Gastrocnemius medialis (tissue), 4 donors: Measurements from ENCODE around the gene TTC39A. TPM values are rescaled to one million over a fixed set of nuclear protein-coding genes. Genes with fewer than 3 reads are reported as not detected.

Source experiments
- ATAC-seq, 2 donors: fragments of 150-250 bp; one replicate each; pipeline ENCODE4 v1.9.1; 2016
- DNase-seq, 2 donors: peaks; one replicate each; pipeline ENCODE4 v3.0.0-alpha.2; 2019
- H3K27ac ChIP-seq, 4 donors: fragments of 200-600 bp; sonication (generic); 1 replicate in 1 of 4; 2 replicates in 3 of 4; pipeline ENCODE4 v1.5.1; 2016 to 2018; ENCODE audit warnings: mild to moderate bottlenecking in 2 of 4, moderate library complexity in 1 of 4
- H3K27me3 ChIP-seq, 3 donors: fragments of 200-600 bp; sonication (generic) in 2 of 3; 1 replicate in 1 of 3; 2 replicates in 2 of 3; pipeline versions ENCODE4 v1.5.1 to v1.6.0; 2016 to 2019; ENCODE audit warnings: mild to moderate bottlenecking in 1 of 3, moderate library complexity in 1 of 3
- H3K36me3 ChIP-seq, 2 donors: fragments of 200-600 bp; sonication (generic) in 1 of 2; one replicate each; pipeline ENCODE4 v1.5.1; 2017 to 2018
- H3K4me1 ChIP-seq, 2 donors: fragments of 200-600 bp; sonication (generic) in 1 of 2; one replicate each; pipeline ENCODE4 v1.5.1; 2016 to 2017; ENCODE audit warnings: mild to moderate bottlenecking in 2 of 2
- H3K4me3 ChIP-seq, 4 donors: fragments of 200-600 bp; sonication (generic) in 3 of 4; 1 replicate in 1 of 4; 2 replicates in 3 of 4; pipeline ENCODE4 v1.5.1; 2016 to 2019; ENCODE audit warnings: mild to moderate bottlenecking in 2 of 4
- H3K9me3 ChIP-seq, 3 donors: fragments of 200-600 bp; sonication (generic) in 2 of 3; 1 replicate in 1 of 3; 2 replicates in 2 of 3; pipeline ENCODE4 v1.5.1; 2016 to 2019
- CTCF ChIP-seq, 5 experiments: fragments of 450-650 bp in 3 of 5; fragments of 200-600 bp in 2 of 5; sonication (generic) in 2 of 5; IDR thresholded peaks in 4 of 5; conservative IDR thresholded peaks in 1 of 5; 1 replicate in 4 of 5; 2 replicates in 1 of 5; pipeline ENCODE4 v1.5.1; 2016 to 2019; ENCODE audit warnings: antibody characterized with exemption in 5 of 5, mild to moderate bottlenecking in 3 of 5, moderate library complexity in 3 of 5
- POLR2A ChIP-seq, 2 donors: fragments of 450-650 bp; IDR thresholded peaks; one replicate each; pipeline ENCODE4 v1.6.1; 2017; ENCODE audit warnings: antibody characterized with exemption in 2 of 2, mild to moderate bottlenecking in 2 of 2, moderate library complexity in 2 of 2
- in situ Hi-C, 4 donors: fragments of 200-750 bp; cut with MboI; loops; one replicate each; pipeline versions ENCODE4 v1.15.0 to v1.8.0; 2017; ENCODE audit warnings: low sequenced_read_pairs in 4 of 4
- intact Hi-C: fragments of 100-400 bp; cut with DNase I; formaldehyde crosslinking; loops from one replicate; pipeline ENCODE4 v1.15.1; 2023; ENCODE audit warnings: low total_unique reads
- total RNA-seq, 4 donors: library from RNA; depleted of rRNA; stranded (reverse); fragments of >200 nt; gene quantifications; one replicate each; pipeline versions ENCODE4 v1.1.0 to v1.2.3, GENCODE V29; 2016

The TTC39A gene
- total RNA-seq, 4 donors from 2014 or later, result 4.1 to 13.1 (median 8.2) TPM

GRCh38 chr1:51342591-51343206 is 12.3 kb upstream of the TTC39A start:
- Histone ChIP-seq H3K27me3 (peaks cover 24% of the 10 kb centered on the region in 3 donors), H3K4me3 (no peak overlapping the region), H3K36me3 (no peaks in the 10 kb centered on the region), H3K9me3 (no peaks in the 10 kb centered on the region), H3K27ac (no peak overlapping the region), H3K4me1 (no peaks in the 10 kb centered on the region)
- intact Hi-C loops (no loop called here), in situ Hi-C loops (no loop called here)
- DNase-seq (no peak), ATAC-seq (no peak)
- TF ChIP-seq CTCF (IDR thresholded peaks at IDR 0.05 in 4 of 5, conservative IDR thresholded peaks at IDR 0.05 in 1 of 5), result no peak

GRCh38 chr1:51341876-51342496 is 11.6 kb upstream of the TTC39A start:
- no peak overlapping the region for H3K27ac ChIP-seq
- intact Hi-C loops, result no loop called here
- no peaks in the 10 kb centered on the region for H3K9me3 ChIP-seq
- ATAC-seq (no peak), DNase-seq (no peak)
- no peaks in the 10 kb centered on the region for H3K4me1 ChIP-seq
- H3K4me3 ChIP-seq, result no peak overlapping the region
- no peaks in the 10 kb centered on the region for H3K36me3 ChIP-seq
- TF ChIP-seq CTCF (IDR thresholded peaks at IDR 0.05 in 4 of 5, conservative IDR thresholded peaks at IDR 0.05 in 1 of 5), result no peak
- TF ChIP-seq POLR2A (IDR thresholded peaks at IDR 0.05), result no peak
- in situ Hi-C loops, result no loop called here
- H3K27me3 ChIP-seq, result peaks cover 24% of the 10 kb centered on the region in 3 donors

GRCh38 chr1:51340380-51340779 is 10.0 kb upstream of the TTC39A start:
- H3K4me3 ChIP-seq, result no peak overlapping the region
- no peaks in the 10 kb centered on the region for H3K36me3 ChIP-seq
- no peaks in the 10 kb centered on the region for H3K9me3 ChIP-seq
- no peaks in the 10 kb centered on the region for H3K4me1 ChIP-seq
- TF ChIP-seq CTCF (IDR thresholded peaks at IDR 0.05 in 4 of 5, conservative IDR thresholded peaks at IDR 0.05 in 1 of 5) (no peak), POLR2A (IDR thresholded peaks at IDR 0.05) (no peak)
- H3K27me3 ChIP-seq, result peaks cover 17 to 21% (median 19%) of the 10 kb centered on the region in 3 donors
- DNase-seq (no peak), ATAC-seq (no peak)
- in situ Hi-C loops, result no loop called here
- H3K27ac ChIP-seq, result no peak overlapping the region
- intact Hi-C loops, result no loop called here

- DNase-seq (no peak), ATAC-seq (no peak)
- Histone ChIP-seq H3K27ac (no peak overlapping the region), H3K36me3 (no peaks in the 10 kb centered on the region), H3K4me1 (peaks cover 0 to 2% of the 10 kb centered on the region in 2 donors), H3K4me3 (no peak overlapping the region), H3K9me3 (no peaks in the 10 kb centered on the region), H3K27me3 (no peaks in the 10 kb centered on the region)
- in situ Hi-C loops, result no loop called here
- intact Hi-C loops, result no loop called here
- no peak for TF ChIP-seq CTCF (IDR thresholded peaks at IDR 0.05 in 4 of 5, conservative IDR thresholded peaks at IDR 0.05 in 1 of 5)
- no peak for TF ChIP-seq POLR2A (IDR thresholded peaks at IDR 0.05)
Observed at GRCh38 chr1:51336711-51337110, 6.3 kb upstream of the TTC39A start.
